Fibroblast of mammary gland (primary cell): Measurements from ENCODE around the gene ABHD4.
"Not testable (repeated sequence)": the region's sequence is repeated elsewhere in the genome, so short reads cannot be mapped to it uniquely, and the experiment has no call there.

Experiments
- DNase-seq: peaks from one replicate; pipeline ENCODE4 v3.0.0-alpha.2; 2010; ENCODE audit warnings: low read depth
- H3K4me3 ChIP-seq: 2 replicates; pipeline ENCODE4 v1.5.1; 2011; ENCODE audit warnings: low read depth, mild to moderate bottlenecking, low read length, moderate library complexity; ENCODE audit not compliant: control insufficient read depth
- TF ChIP-seq, protein P1 (sequence below): conservative IDR thresholded peaks from 2 replicates; pipeline ENCODE4 v1.5.1; 2011; ENCODE audit warnings: low read depth, low read length, inconsistent platforms; ENCODE audit not compliant: control insufficient read depth, insufficient read depth

ABHD4 gene

DNA sequence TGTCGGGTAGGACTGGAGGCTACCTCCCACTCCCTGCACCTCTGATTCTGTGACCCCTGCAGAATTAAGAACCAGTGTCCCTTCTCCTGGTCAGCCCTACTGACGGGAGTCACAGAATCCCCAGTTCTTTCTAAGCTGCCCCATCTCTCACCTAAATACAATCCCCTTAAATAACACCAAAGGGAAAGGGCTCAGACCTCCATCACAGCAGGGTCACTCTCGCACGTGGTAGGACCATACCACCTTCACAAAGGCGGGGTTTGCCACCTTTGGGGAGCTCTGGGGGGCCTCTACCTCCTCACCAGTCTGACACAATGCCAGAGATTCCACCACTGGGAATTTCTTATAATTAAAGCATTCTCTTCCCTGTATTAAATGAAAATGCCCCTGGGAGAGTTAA, 44.7 kb upstream of the ABHD4 start:
- TF ChIP-seq, protein P1, sequence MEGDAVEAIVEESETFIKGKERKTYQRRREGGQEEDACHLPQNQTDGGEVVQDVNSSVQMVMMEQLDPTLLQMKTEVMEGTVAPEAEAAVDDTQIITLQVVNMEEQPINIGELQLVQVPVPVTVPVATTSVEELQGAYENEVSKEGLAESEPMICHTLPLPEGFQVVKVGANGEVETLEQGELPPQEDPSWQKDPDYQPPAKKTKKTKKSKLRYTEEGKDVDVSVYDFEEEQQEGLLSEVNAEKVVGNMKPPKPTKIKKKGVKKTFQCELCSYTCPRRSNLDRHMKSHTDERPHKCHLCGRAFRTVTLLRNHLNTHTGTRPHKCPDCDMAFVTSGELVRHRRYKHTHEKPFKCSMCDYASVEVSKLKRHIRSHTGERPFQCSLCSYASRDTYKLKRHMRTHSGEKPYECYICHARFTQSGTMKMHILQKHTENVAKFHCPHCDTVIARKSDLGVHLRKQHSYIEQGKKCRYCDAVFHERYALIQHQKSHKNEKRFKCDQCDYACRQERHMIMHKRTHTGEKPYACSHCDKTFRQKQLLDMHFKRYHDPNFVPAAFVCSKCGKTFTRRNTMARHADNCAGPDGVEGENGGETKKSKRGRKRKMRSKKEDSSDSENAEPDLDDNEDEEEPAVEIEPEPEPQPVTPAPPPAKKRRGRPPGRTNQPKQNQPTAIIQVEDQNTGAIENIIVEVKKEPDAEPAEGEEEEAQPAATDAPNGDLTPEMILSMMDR: no peak

DNA sequence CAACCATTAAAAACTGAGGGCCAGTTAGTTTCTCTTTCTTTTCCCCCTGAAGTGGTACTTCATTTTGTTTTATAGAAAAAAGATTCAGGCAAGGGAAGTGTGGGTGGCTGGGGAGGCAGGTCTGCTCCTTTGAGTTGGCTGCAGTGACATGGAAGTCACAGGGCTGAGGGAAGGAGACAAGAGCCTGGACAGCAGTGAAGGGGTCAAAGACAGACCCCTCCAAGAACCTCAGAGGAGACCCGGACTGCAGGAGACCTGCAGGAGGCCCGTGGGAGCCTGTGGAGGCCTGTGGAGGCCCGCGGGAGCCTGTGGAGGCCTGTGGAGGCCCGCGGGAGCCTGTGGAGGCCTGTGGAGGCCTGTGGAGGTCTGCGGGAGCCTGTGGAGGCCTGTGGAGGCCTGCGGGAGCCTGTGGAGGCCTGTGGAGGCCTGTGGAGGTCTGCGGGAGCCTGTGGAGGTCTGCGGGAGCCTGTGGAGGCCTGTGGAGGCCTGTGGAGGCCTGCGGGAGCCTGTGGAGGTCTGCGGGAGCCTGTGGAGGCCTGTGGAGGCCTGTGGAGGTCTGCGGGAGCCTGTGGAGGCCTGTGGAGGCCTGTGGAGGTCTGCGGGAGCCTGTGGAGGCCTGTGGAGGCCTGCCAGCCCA, 44.1 kb upstream of the ABHD4 start:
- not testable (repeated sequence) for DNase-seq, H3K4me3 ChIP-seq

More for the DNA sequence above, 44.7 kb upstream of the ABHD4 start:
- DNase-seq: no peak
- H3K4me3 ChIP-seq: no peak overlapping the region

DNA sequence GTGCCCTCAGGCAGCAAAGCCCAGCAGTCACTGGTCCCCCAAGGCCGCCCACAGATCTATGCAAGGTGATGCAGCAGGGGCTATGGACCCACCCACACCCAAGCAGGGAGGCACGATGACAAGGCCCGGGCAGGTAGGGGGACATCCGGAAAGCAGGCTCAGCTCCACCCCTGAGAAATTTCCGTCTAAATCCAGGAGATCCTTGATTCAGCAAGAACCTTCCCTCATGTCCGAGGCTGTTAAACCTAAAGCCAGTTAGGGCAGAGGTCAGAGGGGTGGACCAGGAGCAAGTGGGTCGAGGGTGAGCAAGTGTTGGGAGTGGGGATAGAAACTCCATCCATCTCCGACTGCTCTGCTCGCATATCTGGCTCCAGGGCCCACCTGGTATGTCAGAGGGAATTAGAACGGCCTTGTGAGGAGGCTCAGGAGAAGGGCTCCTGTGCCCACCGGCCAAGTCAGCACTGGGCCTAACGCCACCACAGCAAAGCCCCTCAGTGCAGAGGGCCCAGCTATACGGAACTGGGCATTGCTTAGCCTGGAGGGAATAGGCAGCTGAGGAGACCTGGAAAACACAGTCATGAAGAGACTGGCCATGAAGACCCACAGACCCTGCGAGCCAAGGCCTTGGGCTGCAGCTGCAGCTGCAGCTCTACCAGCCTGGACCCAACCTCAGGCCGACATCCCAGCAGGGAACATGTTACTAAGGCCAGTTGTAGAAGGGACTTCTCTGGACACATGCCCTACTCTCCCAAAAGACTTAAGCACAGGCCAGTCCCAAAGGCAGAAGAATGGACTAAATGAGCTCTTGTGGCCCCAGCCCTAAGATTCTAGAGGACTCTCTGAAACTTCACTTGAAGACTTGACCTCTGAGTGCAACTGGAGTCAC, 43.4 kb upstream of the ABHD4 start:
- TF ChIP-seq, protein P1: no peak
- DNase-seq: no peak
- H3K4me3 ChIP-seq: no peak overlapping the region

DNA sequence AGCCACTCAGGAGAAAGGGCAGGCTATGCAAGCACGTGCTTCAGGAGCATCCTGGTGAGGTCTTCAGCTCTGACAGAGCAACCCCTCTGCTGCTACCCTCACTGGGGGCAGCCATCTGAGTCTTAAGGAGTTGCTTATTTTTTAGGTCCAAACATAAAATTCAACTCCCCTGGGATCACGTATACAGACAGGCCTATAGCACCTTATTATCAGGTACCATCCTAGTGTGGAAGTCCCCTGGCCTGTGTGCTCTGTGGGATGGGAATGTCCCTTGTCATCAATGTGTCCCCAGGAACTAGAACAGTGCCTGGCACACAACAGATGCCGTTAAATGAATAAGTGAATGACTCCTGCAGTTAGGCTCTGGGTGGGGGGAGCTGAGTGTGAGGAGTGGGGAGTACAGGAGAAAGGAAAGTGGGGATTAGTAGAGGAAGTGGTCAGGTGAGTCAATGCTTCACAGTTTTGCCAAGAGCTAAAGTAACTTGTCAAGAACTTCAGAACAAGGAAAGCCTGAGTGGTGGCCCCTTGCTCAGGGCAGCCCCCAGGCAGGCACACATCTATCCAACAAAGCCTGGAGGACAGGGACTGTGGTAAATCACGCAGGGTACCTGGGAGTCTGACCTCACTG, 42.6 kb upstream of the ABHD4 start:
- TF ChIP-seq, protein P1: no peak
- H3K4me3 ChIP-seq: no peak overlapping the region
- peak; percentile 29 for DNase-seq

DNA sequence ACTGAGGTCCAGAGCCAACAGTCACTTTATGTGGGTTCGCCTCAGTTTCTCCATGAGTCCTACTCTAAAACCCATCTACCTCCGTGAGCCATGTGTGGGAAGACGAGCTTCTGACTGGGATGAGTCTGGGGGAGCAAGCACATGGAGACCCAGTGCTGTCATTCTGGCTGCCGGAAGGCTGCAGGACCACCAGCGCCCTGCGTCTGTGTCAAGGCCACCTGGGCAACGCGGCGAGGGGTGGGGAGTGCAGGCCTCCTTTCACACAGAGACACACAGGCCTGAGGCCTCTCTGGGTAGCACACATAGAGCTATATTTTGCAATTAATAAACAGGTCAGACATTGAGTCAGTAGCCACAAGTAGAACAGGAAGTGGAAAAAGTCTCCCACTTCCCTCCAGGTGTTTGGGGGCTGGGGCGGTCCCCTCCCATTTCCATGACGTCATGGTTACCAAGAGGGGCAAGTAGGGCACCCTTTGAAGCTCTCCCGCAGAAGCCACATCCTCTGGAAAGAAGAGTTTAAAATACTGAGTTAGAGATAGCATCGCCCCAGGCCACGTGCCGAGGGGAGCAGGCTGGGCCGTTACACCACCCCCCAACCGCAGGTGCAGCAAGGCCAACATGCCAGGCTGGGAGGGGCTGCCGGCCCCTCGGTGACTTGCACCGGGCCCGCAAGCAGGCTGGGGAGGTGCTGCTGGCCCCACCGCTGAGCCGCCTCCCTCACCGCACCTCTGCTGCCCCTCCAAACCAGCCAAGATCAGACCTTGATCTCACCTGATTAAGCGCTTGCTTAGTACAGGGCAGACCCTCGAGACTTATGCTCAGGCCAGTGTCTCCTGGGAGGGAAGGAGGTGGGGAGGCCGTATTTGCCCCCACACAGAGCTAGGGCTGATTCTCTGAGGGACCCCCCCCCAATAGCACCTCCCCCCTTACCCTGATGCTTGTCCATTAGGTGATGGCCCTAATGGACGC, 41.8 kb upstream of the ABHD4 start:
- H3K4me3 ChIP-seq: no peak overlapping the region
- DNase-seq: peak; percentile 55
- TF ChIP-seq, protein P1: no peak

DNA sequence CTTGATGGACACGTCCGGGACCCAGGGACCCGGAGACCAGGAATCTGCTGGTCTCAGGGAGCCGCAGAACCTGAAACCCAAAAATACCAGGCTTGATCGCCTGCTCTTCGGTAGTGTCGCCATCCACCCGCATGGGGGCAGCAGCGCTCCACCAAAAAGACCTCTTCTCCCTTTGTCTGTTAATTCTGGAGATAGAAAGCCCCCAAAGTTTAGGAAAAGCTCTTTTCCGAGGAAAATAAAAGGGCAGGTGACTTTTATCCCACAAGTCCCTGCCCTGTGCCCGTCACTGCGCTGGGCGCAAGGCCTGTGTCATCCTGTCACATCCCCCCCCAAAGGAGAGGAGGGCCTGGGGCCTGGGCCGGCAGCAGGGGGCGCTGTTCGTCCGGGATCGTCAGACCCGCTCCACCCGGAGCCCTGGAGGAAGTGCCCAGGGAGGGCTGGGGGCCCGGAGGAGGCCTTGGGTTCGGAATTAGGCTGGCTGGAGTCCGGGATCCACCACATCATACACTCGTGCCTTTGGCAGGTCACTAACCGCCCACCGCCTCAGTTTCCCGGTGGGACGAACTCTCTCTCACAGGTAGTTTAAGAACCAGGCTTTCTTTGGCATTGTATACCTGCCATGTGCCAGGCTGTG, 41.0 kb upstream of the ABHD4 start:
- TF ChIP-seq, protein P1: peak; percentile 75
- DNase-seq: peak; percentile 67
- H3K4me3 ChIP-seq: peak overlapping the region; percentile 40
